ENCODE results near the gene MAGI1.

MAGI1 gene

DNA sequence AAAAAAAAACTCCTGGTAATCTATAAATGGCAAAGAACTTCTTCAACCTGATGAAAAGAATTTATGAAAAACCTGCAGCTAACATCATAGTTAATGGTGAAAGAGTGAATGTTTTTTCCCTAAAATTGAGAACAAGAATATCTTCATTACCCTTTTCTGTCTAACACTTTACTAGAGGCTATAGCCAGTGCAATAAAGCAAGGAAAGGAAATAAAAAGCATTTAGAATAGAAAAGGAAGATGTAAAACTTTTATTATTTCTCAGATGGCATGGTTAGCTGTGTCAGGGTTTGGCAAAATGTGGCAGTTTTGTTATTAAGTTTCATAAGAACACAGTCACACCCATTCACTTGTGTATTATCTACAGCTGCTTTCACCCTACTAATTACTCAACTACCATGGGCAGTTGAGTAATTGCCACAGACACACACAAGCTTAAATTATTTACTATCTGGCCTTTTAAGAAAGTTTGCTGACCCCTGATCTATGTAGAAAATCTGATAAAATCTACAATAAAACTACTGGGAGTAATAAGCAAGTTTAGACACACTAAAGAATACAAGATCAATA is 465.1 kb downstream of the MAGI1 start:
- H3K4me2 ChIP-seq (ENCODE audit: low read depth, low read length, poor library complexity, severe bottlenecking) = no peak overlapping the region
- H3K9ac ChIP-seq (ENCODE audit: low read depth, low read length, poor library complexity, severe bottlenecking) = no peak overlapping the region
- H3K9me2 ChIP-seq (replicated peaks; ENCODE audit: low read depth, low read length) = no peaks in the 10 kb centered on the region
- no peak overlapping the region for H2AFZ ChIP-seq (ENCODE audit: low read length)
- no peaks in the 10 kb centered on the region for H3K79me2 ChIP-seq (ENCODE audit: insufficient read depth, low read length)
- no peaks in the 10 kb centered on the region for H4K20me1 ChIP-seq (ENCODE audit: insufficient read depth, low read length, poor library complexity, severe bottlenecking)
- H3K36me3 ChIP-seq (ENCODE audit: insufficient read depth, low read length) = no peaks in the 10 kb centered on the region
- no peak overlapping the region for H3K4me3 ChIP-seq (ENCODE audit: low read length, poor library complexity, severe bottlenecking)
- no peaks in the 10 kb centered on the region for H3F3A ChIP-seq (ENCODE audit: low read depth)
- no peaks in the 10 kb centered on the region for H3K27me3 ChIP-seq (ENCODE audit: insufficient read depth, low read length, poor library complexity, severe bottlenecking)
- no peaks in the 10 kb centered on the region for H3K4me1 ChIP-seq (ENCODE audit: insufficient read depth, low read length, poor library complexity, severe bottlenecking)
- peaks cover 6% of the 10 kb centered on the region; the same call in 1 of the 2 replicates for H3K9me3 ChIP-seq (ENCODE audit: insufficient read depth, low read depth, low read length)
- no peak for TF ChIP-seq CTCF (conservative IDR thresholded peaks at IDR 0.05; ENCODE audit: low read length)
- TF ChIP-seq EZH2phosphoT487 (IDR thresholded peaks at IDR 0.05; ENCODE audit: borderline replicate concordance) = no peak

DNA sequence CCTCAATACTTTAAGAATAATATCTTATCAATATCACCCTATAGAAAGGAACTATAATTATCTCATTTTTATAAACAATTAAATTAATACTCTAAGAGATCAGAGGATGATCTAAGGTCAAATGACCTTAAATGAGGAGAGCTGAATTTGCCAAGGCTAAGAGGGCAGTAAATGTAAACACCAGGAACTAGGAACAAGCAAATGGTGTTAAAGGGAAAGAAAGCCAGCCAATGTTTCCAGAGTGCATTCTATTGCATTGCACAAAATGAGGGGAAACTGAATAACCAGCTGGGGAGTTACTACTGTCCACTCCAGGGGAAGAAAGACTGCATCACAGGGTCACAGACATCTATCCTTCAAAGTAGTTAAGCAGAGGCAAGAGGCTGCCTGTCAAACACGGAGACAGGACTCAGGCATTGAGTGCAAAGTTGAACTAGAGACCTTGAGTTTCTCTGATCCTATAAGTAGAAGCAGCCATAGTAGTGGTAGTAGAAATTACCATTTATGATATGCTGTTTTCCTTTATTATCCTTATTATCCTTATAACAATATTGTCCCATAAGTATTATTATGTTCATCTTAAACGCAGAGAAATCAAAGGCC is 466.4 kb downstream of the MAGI1 start:
- H2AFZ ChIP-seq (ENCODE audit: low read length) = no peak overlapping the region
- H4K20me1 ChIP-seq (ENCODE audit: insufficient read depth, low read length, poor library complexity, severe bottlenecking) = no peaks in the 10 kb centered on the region
- no peaks in the 10 kb centered on the region for H3K36me3 ChIP-seq (ENCODE audit: insufficient read depth, low read length)
- H3K9ac ChIP-seq (ENCODE audit: low read depth, low read length, poor library complexity, severe bottlenecking) = no peak overlapping the region
- peaks cover 6% of the 10 kb centered on the region; the same call in 1 of the 2 replicates for H3K9me3 ChIP-seq (ENCODE audit: insufficient read depth, low read depth, low read length)
- TF ChIP-seq EZH2phosphoT487 (IDR thresholded peaks at IDR 0.05; ENCODE audit: borderline replicate concordance) (no peak), CTCF (conservative IDR thresholded peaks at IDR 0.05; ENCODE audit: low read length) (no peak)
- H3K27me3 ChIP-seq (ENCODE audit: insufficient read depth, low read length, poor library complexity, severe bottlenecking) = no peaks in the 10 kb centered on the region
- H3K4me3 ChIP-seq (ENCODE audit: low read length, poor library complexity, severe bottlenecking) = no peak overlapping the region
- no peaks in the 10 kb centered on the region for H3F3A ChIP-seq (ENCODE audit: low read depth)
- no peaks in the 10 kb centered on the region for H3K9me2 ChIP-seq (replicated peaks; ENCODE audit: low read depth, low read length)
- H3K4me2 ChIP-seq (ENCODE audit: low read depth, low read length, poor library complexity, severe bottlenecking) = no peak overlapping the region
- no peaks in the 10 kb centered on the region for H3K79me2 ChIP-seq (ENCODE audit: insufficient read depth, low read length)
- H3K4me1 ChIP-seq (ENCODE audit: insufficient read depth, low read length, poor library complexity, severe bottlenecking) = no peaks in the 10 kb centered on the region

DNA sequence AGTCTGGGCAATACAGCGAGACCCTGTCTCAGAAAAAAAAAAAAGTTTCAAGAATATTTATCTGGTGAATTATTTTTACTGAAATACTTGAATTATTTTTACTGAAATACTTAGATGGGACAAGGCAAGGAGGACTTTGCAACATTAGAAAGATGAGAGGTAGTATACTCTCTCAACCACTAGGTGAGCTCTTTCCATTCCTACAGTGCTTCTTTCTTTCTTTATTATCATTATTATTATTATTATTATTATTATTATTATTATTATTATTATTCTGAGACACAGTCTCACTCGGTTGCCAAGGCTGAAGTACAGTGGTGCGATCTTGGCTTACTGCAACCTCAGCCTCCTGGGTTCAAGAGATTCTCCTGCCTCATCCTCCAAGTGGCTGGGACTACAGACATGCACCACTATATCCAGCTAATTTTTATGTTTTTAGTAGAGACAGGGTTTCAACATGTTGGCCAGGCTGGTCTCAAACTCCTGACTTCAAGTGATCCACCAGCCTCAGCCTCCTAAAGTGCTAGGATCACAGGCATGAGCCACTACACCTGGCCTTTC is 468.8 kb downstream of the MAGI1 start:
- H3K27me3 ChIP-seq (ENCODE audit: insufficient read depth, low read length, poor library complexity, severe bottlenecking) = no peaks in the 10 kb centered on the region
- no peak overlapping the region for H3K9ac ChIP-seq (ENCODE audit: low read depth, low read length, poor library complexity, severe bottlenecking)
- H3K4me2 ChIP-seq (ENCODE audit: low read depth, low read length, poor library complexity, severe bottlenecking) = no peak overlapping the region
- TF ChIP-seq CTCF (conservative IDR thresholded peaks at IDR 0.05; ENCODE audit: low read length) = peak; percentile 27; the same call in 1 of the 2 replicates
- no peak for TF ChIP-seq EZH2phosphoT487 (IDR thresholded peaks at IDR 0.05; ENCODE audit: borderline replicate concordance)
- no peaks in the 10 kb centered on the region for H3F3A ChIP-seq (ENCODE audit: low read depth)
- H3K9me2 ChIP-seq (replicated peaks; ENCODE audit: low read depth, low read length) = no peaks in the 10 kb centered on the region
- H3K79me2 ChIP-seq (ENCODE audit: insufficient read depth, low read length) = no peaks in the 10 kb centered on the region
- H2AFZ ChIP-seq (ENCODE audit: low read length) = no peak overlapping the region
- no peaks in the 10 kb centered on the region for H3K36me3 ChIP-seq (ENCODE audit: insufficient read depth, low read length)
- no peaks in the 10 kb centered on the region for H3K4me1 ChIP-seq (ENCODE audit: insufficient read depth, low read length, poor library complexity, severe bottlenecking)
- H3K4me3 ChIP-seq (ENCODE audit: low read length, poor library complexity, severe bottlenecking) = no peak overlapping the region
- no peaks in the 10 kb centered on the region for H4K20me1 ChIP-seq (ENCODE audit: insufficient read depth, low read length, poor library complexity, severe bottlenecking)
- H3K9me3 ChIP-seq (ENCODE audit: insufficient read depth, low read depth, low read length) = peaks cover 6% of the 10 kb centered on the region; the same call in 1 of the 2 replicates

Data from Loucy (cell line).